Measurements from ENCODE around the gene ZMYND15. TPM values are rescaled to one million over a fixed set of nuclear protein-coding genes. Genes with fewer than 3 reads are reported as not detected.

Gene ZMYND15
- total RNA-seq, 2 experiments from 2014 or later = 0.10 TPM; not detected in 1

DNA sequence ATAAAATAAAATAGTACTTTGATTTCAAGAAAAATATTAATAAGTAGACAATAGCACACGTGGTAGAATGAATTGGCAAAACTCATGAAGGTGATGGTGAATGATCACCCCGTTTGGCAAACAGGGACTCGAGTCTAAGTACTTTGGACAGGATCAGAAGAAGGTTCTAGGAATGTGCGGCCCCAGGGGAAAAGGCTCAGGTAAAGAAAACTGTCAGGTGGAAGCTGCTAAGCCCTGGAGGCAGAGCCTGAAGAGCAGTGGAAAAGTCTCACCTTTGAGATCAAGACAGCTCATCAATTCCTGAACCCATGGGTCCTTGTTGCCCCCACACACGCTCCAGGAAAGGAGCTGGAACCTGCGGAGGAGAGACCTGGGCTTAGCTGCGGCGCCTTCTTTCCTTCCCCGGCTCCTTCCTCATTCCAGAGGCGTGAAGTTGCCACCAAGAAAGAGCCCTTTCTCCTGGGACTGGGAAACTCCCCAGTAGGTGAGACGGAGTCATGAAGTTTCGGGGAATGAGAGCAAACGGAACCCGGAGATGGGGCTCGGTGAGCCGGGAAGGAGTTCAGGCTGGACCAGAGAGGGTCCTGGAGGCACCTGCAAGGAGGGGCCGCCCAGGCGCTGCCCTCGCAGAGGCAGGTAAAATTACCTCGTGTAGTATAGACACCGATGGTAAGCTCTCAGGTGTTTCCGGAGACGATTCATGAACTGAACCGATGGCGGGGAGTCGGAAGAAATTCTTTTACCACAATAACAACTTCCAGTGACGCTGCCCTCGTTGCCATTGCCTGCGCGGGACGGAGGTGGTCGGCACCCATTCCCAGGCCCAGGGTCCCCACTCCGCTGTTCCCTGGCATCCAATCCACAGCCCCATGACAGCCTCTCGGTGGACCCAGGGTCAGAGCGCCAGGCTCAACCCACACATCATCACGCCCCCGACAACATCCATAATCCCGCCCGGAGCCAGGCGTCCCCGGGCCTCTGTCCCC, 1.2 kb upstream of the ZMYND15 start:
- DNase-seq = no peak
- Mint-ChIP-seq H3K27ac (no peak overlapping the region), H3K27me3 (peaks cover 35% of the 10 kb centered on the region), H3K36me3 (ENCODE audit: low read depth) (peaks cover 6% of the 10 kb centered on the region), H3K4me3 (peak overlapping the region; percentile 71), H3K4me1 (peaks cover 28% of the 10 kb centered on the region), H3K9me3 (no peaks in the 10 kb centered on the region)
- CTCF ChIA-PET = interaction anchor here (1.4 kb wide), 1 partner anchor 9 kb away, joined by 3 read pairs; no protein-coding TSS in a partner anchor
- POLR2A ChIA-PET = interaction anchor here (1.0 to 2.0 kb wide), 3 partner anchors 10 to 58 kb away, joined by 3 to 5 read pairs (median 3); no protein-coding TSS in a partner anchor

DNA sequence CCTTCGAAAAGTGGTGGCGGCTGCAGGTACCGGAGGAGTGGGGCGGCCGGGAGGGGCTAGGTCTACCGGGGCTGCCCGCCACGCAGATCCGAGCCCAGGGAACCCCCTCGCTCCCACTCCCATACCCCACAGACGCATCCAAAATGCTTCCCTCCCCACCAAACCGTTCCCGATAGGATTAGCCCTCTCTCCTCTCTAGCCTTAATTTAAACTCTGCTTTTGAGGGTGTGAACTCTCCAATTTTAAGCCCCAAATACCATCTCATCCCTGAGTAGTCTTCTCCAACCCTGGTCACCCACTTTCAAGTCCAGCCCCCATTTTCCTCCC, 355 bp downstream of the ZMYND15 start:
- H3K36me3 Mint-ChIP-seq (ENCODE audit: low read depth) = peaks cover 3% of the 10 kb centered on the region
- DNase-seq = no peak
- ChIA-PET POLR2A (interaction anchor here (1.0 to 2.4 kb wide), 2 partner anchors 28 to 50 kb away, joined by 3 to 9 read pairs; no protein-coding TSS in a partner anchor), CTCF (no interaction called here)
- H3K27ac Mint-ChIP-seq = no peak overlapping the region
- peaks cover 37% of the 10 kb centered on the region for H3K27me3 Mint-ChIP-seq
- H3K9me3 Mint-ChIP-seq = no peaks in the 10 kb centered on the region
- peaks cover 26% of the 10 kb centered on the region for H3K4me1 Mint-ChIP-seq
- peak overlapping the region; percentile 74 for H3K4me3 Mint-ChIP-seq

DNA sequence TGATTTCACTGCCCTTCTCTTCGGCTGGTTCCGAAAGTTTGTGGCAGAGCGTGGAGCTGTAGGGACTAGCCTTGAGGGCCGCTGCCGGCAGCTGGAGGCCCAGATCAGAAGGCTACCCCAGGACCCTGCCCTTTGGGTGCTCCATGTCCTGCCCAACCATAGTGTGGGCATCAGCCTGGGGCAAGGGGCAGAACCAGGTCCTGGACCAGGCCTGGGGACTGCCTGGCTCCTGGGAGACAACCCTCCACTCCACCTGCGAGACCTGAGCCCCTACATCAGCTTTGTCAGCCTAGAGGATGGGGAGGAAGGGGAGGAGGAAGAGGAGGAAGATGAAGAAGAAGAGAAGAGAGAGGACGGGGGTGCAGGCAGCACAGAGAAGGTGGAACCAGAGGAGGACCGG, 951 bp downstream of the ZMYND15 start:
- H3K27me3 Mint-ChIP-seq = peaks cover 39% of the 10 kb centered on the region
- H3K4me3 Mint-ChIP-seq = peak overlapping the region; percentile 74
- no peak overlapping the region for H3K27ac Mint-ChIP-seq
- ChIA-PET POLR2A (interaction anchor here (1.3 to 2.4 kb wide), 2 partner anchors 18 to 50 kb away, joined by 3 to 9 read pairs; no protein-coding TSS in a partner anchor), CTCF (no interaction called here)
- DNase-seq = no peak
- peaks cover 25% of the 10 kb centered on the region for H3K4me1 Mint-ChIP-seq
- H3K36me3 Mint-ChIP-seq (ENCODE audit: low read depth) = peaks cover 3% of the 10 kb centered on the region
- H3K9me3 Mint-ChIP-seq = no peaks in the 10 kb centered on the region

DNA sequence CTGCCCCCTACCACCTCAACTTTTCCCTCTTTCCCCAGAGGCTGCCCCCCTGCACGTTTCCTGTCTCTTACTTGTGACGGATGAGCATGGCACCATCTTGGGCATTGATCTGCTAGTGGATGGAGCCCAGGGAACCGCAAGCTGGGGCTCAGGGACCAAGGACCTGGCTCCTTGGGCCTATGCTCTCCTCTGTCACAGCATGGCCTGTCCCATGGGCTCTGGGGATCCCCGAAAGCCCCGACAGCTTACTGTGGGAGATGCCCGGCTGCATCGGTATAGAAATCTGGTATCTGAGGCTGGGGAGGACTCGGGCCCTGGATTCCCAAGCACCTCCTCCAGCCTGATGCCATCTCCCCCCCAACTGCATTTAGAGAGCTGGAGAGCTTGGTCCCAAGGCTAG, 1.9 kb downstream of the ZMYND15 start:
- CTCF ChIA-PET = interaction anchor here (0.6 kb wide), 1 partner anchor 21 kb away, joined by 3 read pairs; no protein-coding TSS in a partner anchor
- Mint-ChIP-seq H3K27ac (no peak overlapping the region), H3K9me3 (no peaks in the 10 kb centered on the region), H3K36me3 (ENCODE audit: low read depth) (peaks cover 3% of the 10 kb centered on the region), H3K4me3 (no peak overlapping the region), H3K27me3 (peaks cover 33% of the 10 kb centered on the region), H3K4me1 (peaks cover 21% of the 10 kb centered on the region)
- no peak for DNase-seq
- POLR2A ChIA-PET = interaction anchor here (1.3 to 2.4 kb wide), 2 partner anchors 19 to 49 kb away, joined by 3 to 9 read pairs; no protein-coding TSS in a partner anchor

DNA sequence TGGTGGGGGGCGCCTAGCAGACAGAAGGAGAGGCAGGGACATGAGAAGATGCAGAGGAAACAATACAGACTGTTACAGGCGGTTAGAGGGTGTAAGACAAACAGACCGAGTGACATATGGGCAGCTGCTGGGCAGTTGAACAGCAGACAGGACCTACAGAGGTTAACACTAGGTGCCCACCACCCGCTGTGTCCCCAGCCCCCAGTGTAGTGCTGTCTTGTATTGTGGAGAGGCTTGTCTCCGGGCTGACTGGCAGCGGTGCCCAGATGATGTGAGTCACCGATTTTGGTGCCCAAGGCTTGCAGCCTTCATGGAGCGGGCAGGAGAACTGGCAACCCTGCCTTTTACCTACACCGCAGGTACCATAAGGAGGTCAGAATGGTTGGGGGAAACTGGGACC, 2.5 kb downstream of the ZMYND15 start:
- Mint-ChIP-seq H3K36me3 (ENCODE audit: low read depth) (peaks cover 3% of the 10 kb centered on the region), H3K27ac (no peak overlapping the region), H3K4me1 (peaks cover 24% of the 10 kb centered on the region), H3K4me3 (no peak overlapping the region), H3K9me3 (no peaks in the 10 kb centered on the region), H3K27me3 (peaks cover 33% of the 10 kb centered on the region)
- CTCF ChIA-PET = interaction anchor here (0.6 kb wide), 1 partner anchor 22 kb away, joined by 3 read pairs; no protein-coding TSS in a partner anchor
- POLR2A ChIA-PET = interaction anchor here (2.4 kb wide), 1 partner anchor 48 kb away, joined by 9 read pairs; no protein-coding TSS in a partner anchor
- no peak for DNase-seq

DNA sequence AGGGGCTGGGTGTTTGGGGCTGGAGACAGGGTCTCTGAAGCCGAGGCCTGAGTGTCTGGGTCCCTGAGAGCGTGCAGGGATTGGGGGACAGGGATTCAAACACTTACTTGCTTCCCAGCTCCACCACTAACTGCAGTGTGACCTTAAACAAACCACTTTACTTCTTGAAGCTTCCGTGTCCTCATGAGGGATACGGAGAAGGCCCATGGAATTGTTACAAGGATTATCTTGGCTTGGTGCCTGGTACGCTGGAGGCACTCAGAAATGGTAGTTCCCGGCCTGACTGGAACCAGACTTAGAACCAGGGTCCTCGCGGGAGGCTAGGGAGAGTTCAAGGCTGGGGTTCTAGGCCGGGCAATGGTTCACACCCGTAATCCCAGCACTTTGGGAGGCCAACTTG, 3.0 kb downstream of the ZMYND15 start:
- Mint-ChIP-seq H3K4me1 (peaks cover 27% of the 10 kb centered on the region), H3K4me3 (no peak overlapping the region), H3K27me3 (peaks cover 33% of the 10 kb centered on the region), H3K27ac (no peak overlapping the region), H3K9me3 (no peaks in the 10 kb centered on the region), H3K36me3 (ENCODE audit: low read depth) (peaks cover 3% of the 10 kb centered on the region)
- CTCF ChIA-PET = no interaction called here
- POLR2A ChIA-PET = no interaction called here
- DNase-seq = no peak

DNA sequence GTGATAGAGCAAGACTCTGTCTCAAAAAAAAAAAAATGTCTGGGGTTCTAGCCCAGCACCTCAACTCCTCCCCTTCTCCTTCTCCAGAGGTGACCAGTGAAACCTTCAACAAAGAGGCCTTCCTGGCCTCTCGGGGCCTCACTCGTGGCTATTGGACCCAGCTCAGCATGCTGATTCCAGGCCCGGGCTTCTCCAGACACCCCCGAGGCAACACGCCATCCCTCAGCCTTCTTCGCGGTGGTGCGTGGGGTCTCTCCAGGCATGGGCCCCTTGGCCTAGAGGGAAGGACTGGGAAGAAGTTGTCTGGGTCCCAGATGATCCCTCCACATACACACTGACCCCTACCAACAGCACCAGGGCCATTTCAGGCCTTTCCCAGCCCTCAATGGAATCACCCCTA, 3.6 kb downstream of the ZMYND15 start:
- POLR2A ChIA-PET = interaction anchor here (1.5 kb wide), 1 partner anchor 9 kb away, joined by 3 read pairs; no protein-coding TSS in a partner anchor
- Mint-ChIP-seq H3K9me3 (no peaks in the 10 kb centered on the region), H3K4me3 (no peak overlapping the region), H3K27me3 (peaks cover 32% of the 10 kb centered on the region), H3K27ac (no peak overlapping the region), H3K36me3 (ENCODE audit: low read depth) (peaks cover 3% of the 10 kb centered on the region), H3K4me1 (peaks cover 31% of the 10 kb centered on the region)
- DNase-seq = no peak
- CTCF ChIA-PET = interaction anchor here (1.7 kb wide), 1 partner anchor 47 kb away, joined by 6 read pairs; no protein-coding TSS in a partner anchor

DNA sequence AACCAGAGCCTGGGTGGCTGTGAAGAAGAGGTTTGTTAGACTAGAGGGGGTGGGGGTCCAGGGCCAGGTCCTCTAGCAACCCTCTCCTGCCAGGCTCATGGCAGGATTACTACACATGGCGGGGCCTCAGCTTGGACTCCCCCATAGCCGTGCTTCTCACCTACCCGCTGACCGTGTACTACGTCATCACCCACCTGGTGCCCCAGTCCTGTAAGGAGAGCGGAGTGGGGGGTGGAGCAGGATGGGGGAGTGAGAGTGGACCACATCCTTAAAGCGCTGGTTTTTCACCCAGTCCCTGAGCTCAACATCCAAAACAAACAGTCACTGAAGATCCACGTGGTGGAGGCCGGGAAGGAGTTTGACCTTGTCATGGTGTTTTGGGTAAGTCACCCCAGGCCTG, 4.3 kb downstream of the ZMYND15 start:
- POLR2A ChIA-PET = interaction anchor here (1.5 kb wide), 1 partner anchor 9 kb away, joined by 3 read pairs; no protein-coding TSS in a partner anchor
- Mint-ChIP-seq H3K36me3 (ENCODE audit: low read depth) (peaks cover 3% of the 10 kb centered on the region), H3K4me1 (peaks cover 31% of the 10 kb centered on the region), H3K27me3 (peaks cover 31% of the 10 kb centered on the region), H3K4me3 (no peak overlapping the region), H3K27ac (no peak overlapping the region), H3K9me3 (no peaks in the 10 kb centered on the region)
- CTCF ChIA-PET = interaction anchor here (1.7 kb wide), 1 partner anchor 46 kb away, joined by 6 read pairs; no protein-coding TSS in a partner anchor
- no peak for DNase-seq

DNA sequence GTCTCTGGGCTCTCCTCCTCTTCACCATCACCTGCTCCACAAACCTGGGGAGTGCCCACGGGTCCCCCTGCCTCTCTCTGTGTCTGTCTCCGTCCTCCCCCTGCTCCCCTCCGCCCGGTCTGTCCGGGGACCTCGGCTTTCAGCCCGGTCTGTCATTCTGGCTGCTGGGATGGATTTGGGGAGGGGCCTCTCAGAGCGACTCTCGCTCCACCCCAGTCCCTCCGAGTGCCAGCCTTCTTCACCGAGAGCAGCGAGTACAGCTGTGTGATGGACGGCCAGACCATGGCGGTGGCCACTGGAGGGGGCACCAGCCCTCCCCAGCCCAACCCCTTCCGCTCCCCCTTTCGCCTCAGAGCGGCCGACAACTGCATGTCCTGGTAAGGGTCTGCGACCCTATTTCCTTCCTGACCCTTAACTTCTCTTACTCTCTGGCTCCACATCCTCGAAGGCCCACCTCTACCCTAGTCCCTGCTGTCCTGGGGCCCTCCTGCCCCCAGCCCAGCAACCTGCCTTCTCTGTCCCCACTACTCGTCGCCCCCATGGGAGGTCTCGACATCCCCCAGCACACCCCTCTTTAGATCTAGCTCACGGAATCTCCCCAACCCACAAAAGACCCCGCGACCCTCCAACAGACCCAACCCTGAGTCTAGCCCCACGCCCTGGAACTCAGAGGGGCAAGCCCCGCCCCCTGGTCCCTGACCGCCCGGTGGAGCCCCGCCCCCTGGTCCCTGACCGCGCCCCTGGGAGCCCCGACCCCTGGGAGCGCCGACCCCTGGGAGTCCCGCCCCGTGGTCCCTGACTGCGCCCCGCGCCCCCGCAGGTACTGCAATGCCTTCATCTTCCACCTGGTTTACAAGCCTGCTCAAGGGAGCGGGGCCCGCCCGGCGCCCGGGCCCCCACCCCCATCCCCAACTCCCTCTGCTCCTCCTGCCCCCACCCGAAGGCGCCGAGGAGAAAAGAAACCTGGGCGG, 5.7 kb downstream of the ZMYND15 start:
- POLR2A ChIA-PET = interaction anchor here (1.2 to 1.5 kb wide), 2 partner anchors 11 to 14 kb away, joined by 3 read pairs; partner anchors contain the start of gene MED11
- Mint-ChIP-seq H3K4me3 (no peak overlapping the region), H3K27me3 (peaks cover 28% of the 10 kb centered on the region), H3K36me3 (ENCODE audit: low read depth) (peaks cover 1% of the 10 kb centered on the region), H3K9me3 (no peaks in the 10 kb centered on the region), H3K27ac (no peak overlapping the region), H3K4me1 (peaks cover 25% of the 10 kb centered on the region)
- DNase-seq = no peak
- CTCF ChIA-PET = interaction anchor here (1.7 kb wide), 1 partner anchor 45 kb away, joined by 6 read pairs; no protein-coding TSS in a partner anchor

DNA sequence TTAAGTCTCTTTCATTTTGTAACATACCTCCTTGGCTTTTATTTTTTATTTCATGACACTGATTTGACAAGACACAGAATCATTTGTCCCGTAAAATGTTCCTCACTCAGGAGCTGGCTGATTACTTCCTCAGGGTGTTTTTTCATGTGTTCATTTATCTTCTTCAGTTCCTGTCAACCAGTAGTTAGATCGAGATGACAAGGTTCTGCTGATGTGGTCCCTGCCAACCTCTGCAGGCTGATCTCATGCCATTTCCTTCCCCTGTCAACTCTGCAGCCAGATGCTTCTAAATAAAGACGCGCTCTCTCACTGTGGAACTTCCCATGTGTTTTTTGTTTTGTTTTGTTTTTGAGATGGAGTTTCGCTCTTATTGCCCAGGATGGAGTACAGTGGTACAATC, 8.2 kb downstream of the ZMYND15 start:
- H3K9me3 Mint-ChIP-seq = no peaks in the 10 kb centered on the region
- ChIA-PET POLR2A (interaction anchor here (0.6 to 1.4 kb wide), 5 partner anchors 9 to 44 kb away, joined by 3 to 5 read pairs (median 4); partner anchors contain the start of genes PELP1 and ZMYND15), CTCF (interaction anchor here (1.0 to 2.1 kb wide), 2 partner anchors 9 to 42 kb away, joined by 3 to 13 read pairs; partner anchors contain the start of gene GLTPD2)
- H3K4me1 Mint-ChIP-seq = peaks cover 24% of the 10 kb centered on the region
- peak overlapping the region; percentile 84 for H3K27ac Mint-ChIP-seq
- peak overlapping the region; percentile 63 for H3K4me3 Mint-ChIP-seq
- peak; percentile 53 for DNase-seq
- no peaks in the 10 kb centered on the region for H3K36me3 Mint-ChIP-seq (ENCODE audit: low read depth)
- peaks cover 25% of the 10 kb centered on the region for H3K27me3 Mint-ChIP-seq

DNA sequence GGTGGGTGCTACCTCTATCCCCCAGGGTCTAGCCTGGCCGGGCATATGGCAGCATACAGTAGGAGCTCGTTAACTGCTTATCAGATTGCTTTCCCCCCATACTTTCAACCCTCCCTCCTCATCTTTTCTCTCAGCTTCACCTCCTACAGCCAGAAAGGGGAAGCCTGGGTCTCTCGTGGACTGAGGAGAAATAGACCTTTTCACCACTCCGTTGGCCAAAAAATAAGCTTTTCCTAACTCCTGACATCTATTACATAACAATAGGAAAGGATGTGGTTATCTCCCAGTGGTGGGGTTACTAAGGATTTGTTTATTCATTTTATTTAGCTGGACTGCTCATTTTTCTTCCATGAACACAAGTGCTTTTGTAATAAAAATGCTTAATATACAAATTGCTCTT, 9.1 kb downstream of the ZMYND15 start:
- POLR2A ChIA-PET = interaction anchor here (1.4 kb wide), 2 partner anchors 10 to 45 kb away, joined by 5 read pairs; partner anchors contain the start of genes PELP1 and ZMYND15
- Mint-ChIP-seq H3K27ac (no peak overlapping the region), H3K36me3 (ENCODE audit: low read depth) (no peaks in the 10 kb centered on the region), H3K4me3 (peak overlapping the region; percentile 2), H3K4me1 (peaks cover 24% of the 10 kb centered on the region), H3K27me3 (peaks cover 29% of the 10 kb centered on the region), H3K9me3 (no peaks in the 10 kb centered on the region)
- CTCF ChIA-PET = interaction anchor here (0.8 to 2.1 kb wide), 2 partner anchors 41 to 835 kb away, joined by 3 to 13 read pairs; partner anchors contain the start of gene GLTPD2
- DNase-seq = no peak

DNA sequence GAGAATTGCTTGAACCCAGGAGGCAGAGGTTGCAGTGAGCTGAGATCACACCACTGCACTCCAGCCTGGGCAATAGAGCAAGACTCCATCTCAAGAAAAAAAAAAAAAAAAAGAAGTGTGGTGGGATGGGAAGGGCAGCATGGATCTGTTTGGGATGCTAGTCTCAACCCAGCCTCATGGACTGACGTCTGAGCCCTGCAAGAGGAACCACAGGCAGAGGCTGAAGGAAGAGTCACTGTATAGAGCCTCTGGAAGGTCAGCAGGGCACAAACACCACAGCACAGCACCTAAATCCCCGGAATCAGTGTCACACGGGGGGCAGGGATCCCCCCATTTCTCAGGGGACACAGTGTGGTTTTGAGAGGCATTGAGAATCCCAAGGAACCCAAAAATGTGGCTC, 11.0 kb downstream of the ZMYND15 start:
- ChIA-PET POLR2A (no interaction called here), CTCF (no interaction called here)
- H3K36me3 Mint-ChIP-seq (ENCODE audit: low read depth) = no peaks in the 10 kb centered on the region
- no peak overlapping the region for H3K4me3 Mint-ChIP-seq
- H3K27ac Mint-ChIP-seq = no peak overlapping the region
- H3K27me3 Mint-ChIP-seq = peaks cover 33% of the 10 kb centered on the region
- H3K9me3 Mint-ChIP-seq = no peaks in the 10 kb centered on the region
- DNase-seq = no peak
- peaks cover 22% of the 10 kb centered on the region for H3K4me1 Mint-ChIP-seq

All from activated CD4-positive, alpha-beta memory T cell treated with anti-CD3 and anti-CD28 coated beads, Interleukin-2, amount 10 ng/mL, durations not matched to agents 7 days and 5 days (primary cell).